ENCODE measurements around the gene ANO6.

Gene ANO6

GRCh38 chr12:45475594-45475993 lies 259.7 kb downstream of the ANO6 start:
- no peaks in the 10 kb centered on the region for H3K4me1 ChIP-seq (ENCODE audit: control insufficient read depth, insufficient read depth, low read length)
- no peak overlapping the region for H3K9ac ChIP-seq (ENCODE audit: low read length in 2 of 2)
- no peaks in the 10 kb centered on the region for H3K9me3 ChIP-seq (ENCODE audit: control insufficient read depth in 2 of 2, low read length in 2 of 2)
- no peaks in the 10 kb centered on the region for H3K27me3 ChIP-seq (ENCODE audit: control insufficient read depth in 1 of 2, insufficient read depth in 2 of 2, low read length in 2 of 2)
- H3K27ac ChIP-seq (ENCODE audit: low read length): no peak overlapping the region
- H3K4me3 ChIP-seq (ENCODE audit: low read length in 2 of 2): no peak overlapping the region
- H3K36me3 ChIP-seq (ENCODE audit: control insufficient read depth in 2 of 2, insufficient read depth in 2 of 2, low read length in 2 of 2): no peaks in the 10 kb centered on the region

- Histone ChIP-seq H3K9ac (ENCODE audit: low read length in 2 of 2) (no peak overlapping the region), H3K27ac (ENCODE audit: low read length) (no peak overlapping the region), H3K9me3 (ENCODE audit: control insufficient read depth in 2 of 2, low read length in 2 of 2) (no peaks in the 10 kb centered on the region), H3K27me3 (ENCODE audit: control insufficient read depth in 1 of 2, insufficient read depth in 2 of 2, low read length in 2 of 2) (no peaks in the 10 kb centered on the region), H3K4me1 (ENCODE audit: control insufficient read depth, insufficient read depth, low read length) (no peaks in the 10 kb centered on the region), H3K36me3 (ENCODE audit: control insufficient read depth in 2 of 2, insufficient read depth in 2 of 2, low read length in 2 of 2) (no peaks in the 10 kb centered on the region), H3K4me3 (ENCODE audit: low read length in 2 of 2) (no peak overlapping the region)
Measured at GRCh38 chr12:45477526-45477925, 261.6 kb downstream of the ANO6 start.

- no peak overlapping the region for H3K27ac ChIP-seq (ENCODE audit: low read length)
- H3K4me3 ChIP-seq (ENCODE audit: low read length in 2 of 2): no peak overlapping the region
- no peaks in the 10 kb centered on the region for H3K4me1 ChIP-seq (ENCODE audit: control insufficient read depth, insufficient read depth, low read length)
- H3K36me3 ChIP-seq (ENCODE audit: control insufficient read depth in 2 of 2, insufficient read depth in 2 of 2, low read length in 2 of 2): no peaks in the 10 kb centered on the region
- H3K9me3 ChIP-seq (ENCODE audit: control insufficient read depth in 2 of 2, low read length in 2 of 2): no peaks in the 10 kb centered on the region
- no peak overlapping the region for H3K9ac ChIP-seq (ENCODE audit: low read length in 2 of 2)
- H3K27me3 ChIP-seq (ENCODE audit: control insufficient read depth in 1 of 2, insufficient read depth in 2 of 2, low read length in 2 of 2): no peaks in the 10 kb centered on the region
Measured at GRCh38 chr12:45478931-45479330, 263.0 kb downstream of the ANO6 start.

GRCh38 chr12:45481746-45482145 lies 265.9 kb downstream of the ANO6 start:
- Histone ChIP-seq H3K9me3 (ENCODE audit: control insufficient read depth in 2 of 2, low read length in 2 of 2) (no peaks in the 10 kb centered on the region), H3K36me3 (ENCODE audit: control insufficient read depth in 2 of 2, insufficient read depth in 2 of 2, low read length in 2 of 2) (no peaks in the 10 kb centered on the region), H3K4me3 (ENCODE audit: low read length in 2 of 2) (no peak overlapping the region), H3K27me3 (ENCODE audit: control insufficient read depth in 1 of 2, insufficient read depth in 2 of 2, low read length in 2 of 2) (no peaks in the 10 kb centered on the region), H3K9ac (ENCODE audit: low read length in 2 of 2) (no peak overlapping the region), H3K27ac (ENCODE audit: low read length) (no peak overlapping the region), H3K4me1 (ENCODE audit: control insufficient read depth, insufficient read depth, low read length) (no peaks in the 10 kb centered on the region)

- H3K27ac ChIP-seq (ENCODE audit: low read length): no peak overlapping the region
- no peak overlapping the region for H3K4me3 ChIP-seq (ENCODE audit: low read length in 2 of 2)
- H3K27me3 ChIP-seq (ENCODE audit: control insufficient read depth in 1 of 2, insufficient read depth in 2 of 2, low read length in 2 of 2): no peaks in the 10 kb centered on the region
- H3K9me3 ChIP-seq (ENCODE audit: control insufficient read depth in 2 of 2, low read length in 2 of 2): no peaks in the 10 kb centered on the region
- no peaks in the 10 kb centered on the region for H3K36me3 ChIP-seq (ENCODE audit: control insufficient read depth in 2 of 2, insufficient read depth in 2 of 2, low read length in 2 of 2)
- H3K9ac ChIP-seq (ENCODE audit: low read length in 2 of 2): no peak overlapping the region
- no peaks in the 10 kb centered on the region for H3K4me1 ChIP-seq (ENCODE audit: control insufficient read depth, insufficient read depth, low read length)
Measured at GRCh38 chr12:45483571-45483970, 267.7 kb downstream of the ANO6 start.
